Cardiac septum (tissue), 1 donor: ENCODE data around the gene ADISSP. TPM values are rescaled to one million over a fixed set of nuclear protein-coding genes. Genes with fewer than 3 reads are reported as not detected.
"Not testable (repeated sequence)": the region's sequence is repeated elsewhere in the genome, so short reads cannot be mapped to it uniquely, and the experiment has no call there.

Experiments used
- DNase-seq: peaks from one replicate; pipeline ENCODE4 v3.0.0-alpha.2; 2020; ENCODE audit warnings: low spot score
- intact Hi-C: fragments of 100-400 bp; cut with DNase I; formaldehyde crosslinking; loops from one replicate; pipeline ENCODE4 v1.14.0; 2022
- total RNA-seq: library from RNA; stranded (reverse); fragmentation: NEBNext Ultra II Directional; extraction: Animal tissue kit (Norgen Biotek cat#: 25700); gene quantifications from one replicate; pipeline ENCODE4 v1.2.1, GENCODE V29; 2021
- donor health status: DM: no; HTN: no; CAD: no.

The ADISSP gene
- total RNA-seq, 1 donor from 2014 or later, result 9.9 TPM

DNA sequence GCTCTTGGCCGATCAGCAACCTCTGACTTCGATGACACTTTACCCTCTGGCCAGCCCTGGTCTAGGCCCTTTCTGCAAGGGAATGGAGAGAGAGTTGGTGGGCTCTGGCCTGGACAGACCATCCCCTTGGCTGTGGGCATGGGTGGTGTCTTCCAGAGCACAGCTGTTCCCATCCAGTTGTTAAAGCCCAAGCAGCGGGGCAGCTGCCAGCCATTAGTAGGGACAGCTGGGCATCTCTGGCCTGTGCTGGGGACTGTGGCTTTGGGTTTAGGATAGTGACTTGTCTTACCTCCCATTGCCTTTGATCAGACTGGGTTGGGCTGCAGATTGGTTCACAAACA is 31.3 kb upstream of the ADISSP start:
- no peak for DNase-seq
- intact Hi-C loops, result no loop called here

DNA sequence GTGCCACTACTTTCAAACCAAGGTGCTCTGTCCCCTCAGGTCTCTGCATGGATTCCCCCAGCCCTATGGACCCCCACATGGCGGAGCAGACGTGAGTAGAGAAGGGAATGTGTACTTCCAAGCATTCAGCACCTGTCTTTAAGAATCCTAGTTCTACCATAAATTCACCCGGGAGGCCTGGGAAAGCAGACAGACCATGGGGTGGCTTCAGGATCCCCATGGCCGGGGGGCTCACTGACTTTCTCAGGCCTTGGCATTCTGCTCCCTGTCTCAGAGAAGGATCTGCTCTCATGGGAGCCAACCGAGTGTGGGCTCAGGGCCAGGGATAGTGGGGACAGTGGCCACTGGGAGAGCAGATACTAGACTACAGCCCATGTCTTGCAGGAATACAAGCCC is 30.8 kb upstream of the ADISSP start:
- intact Hi-C loops, result no loop called here

DNA sequence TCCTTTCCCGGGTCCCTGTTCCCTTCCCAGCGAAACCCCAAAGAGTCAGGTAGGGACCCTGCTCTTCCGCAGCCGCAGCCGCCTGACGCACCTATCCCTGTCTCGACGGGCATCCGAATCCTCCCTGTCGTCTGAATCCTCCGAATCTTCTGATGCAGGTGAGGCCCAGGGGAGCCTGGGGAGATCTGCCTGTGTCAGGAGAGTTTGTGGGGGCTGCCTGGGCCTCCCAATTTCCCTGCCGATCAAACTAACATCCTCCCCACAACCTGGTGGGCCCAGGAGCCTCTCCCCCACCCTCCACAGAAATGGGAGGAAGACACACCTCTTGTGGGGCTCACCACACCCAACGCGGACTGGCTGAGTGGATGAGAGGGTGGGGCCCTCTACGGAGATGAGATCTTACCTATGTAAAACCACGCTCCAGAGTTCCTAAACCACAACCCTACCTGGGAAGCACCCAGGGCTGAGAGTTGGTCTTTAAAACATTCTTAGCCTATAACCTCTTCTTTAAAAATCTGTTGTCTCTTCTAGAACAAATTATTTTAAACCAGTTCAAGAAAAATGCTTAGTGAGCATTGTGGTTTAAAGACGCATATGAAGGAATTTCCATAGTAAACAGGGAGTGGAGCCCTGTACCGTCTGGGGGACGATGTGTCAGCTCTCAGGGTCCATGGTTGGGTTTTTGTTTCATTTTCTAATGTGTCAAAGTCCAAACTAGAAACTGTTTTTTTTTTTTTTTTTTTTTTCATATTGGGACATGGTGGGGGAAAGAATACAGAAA is 30.2 kb upstream of the ADISSP start:
- intact Hi-C loops, result loop anchor here (2.0 kb wide), 1 partner anchor 13 kb away; no protein-coding TSS in a partner anchor
- no peak for DNase-seq

More for the DNA sequence above, 30.8 kb upstream of the ADISSP start:
- DNase-seq, result no peak

DNA sequence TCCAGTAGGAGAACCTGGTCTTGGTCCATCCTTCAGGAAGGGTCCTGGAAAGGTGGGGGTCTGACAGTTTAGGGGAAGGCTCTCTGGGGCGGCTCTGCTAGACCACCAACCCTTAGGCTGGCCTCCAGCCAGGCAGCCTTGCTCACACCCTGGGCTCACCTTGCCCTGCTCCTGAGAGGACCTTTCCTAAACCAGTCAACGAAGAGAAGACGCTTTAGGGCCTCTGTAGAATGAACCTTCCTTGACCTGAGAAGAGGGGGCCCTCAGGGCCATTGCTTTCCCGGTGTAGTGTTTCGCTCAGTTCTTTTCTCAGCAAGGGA is 29.6 kb upstream of the ADISSP start:
- intact Hi-C loops, result loop anchor here (2.0 kb wide), 1 partner anchor 14 kb away; no protein-coding TSS in a partner anchor
- no peak for DNase-seq

DNA sequence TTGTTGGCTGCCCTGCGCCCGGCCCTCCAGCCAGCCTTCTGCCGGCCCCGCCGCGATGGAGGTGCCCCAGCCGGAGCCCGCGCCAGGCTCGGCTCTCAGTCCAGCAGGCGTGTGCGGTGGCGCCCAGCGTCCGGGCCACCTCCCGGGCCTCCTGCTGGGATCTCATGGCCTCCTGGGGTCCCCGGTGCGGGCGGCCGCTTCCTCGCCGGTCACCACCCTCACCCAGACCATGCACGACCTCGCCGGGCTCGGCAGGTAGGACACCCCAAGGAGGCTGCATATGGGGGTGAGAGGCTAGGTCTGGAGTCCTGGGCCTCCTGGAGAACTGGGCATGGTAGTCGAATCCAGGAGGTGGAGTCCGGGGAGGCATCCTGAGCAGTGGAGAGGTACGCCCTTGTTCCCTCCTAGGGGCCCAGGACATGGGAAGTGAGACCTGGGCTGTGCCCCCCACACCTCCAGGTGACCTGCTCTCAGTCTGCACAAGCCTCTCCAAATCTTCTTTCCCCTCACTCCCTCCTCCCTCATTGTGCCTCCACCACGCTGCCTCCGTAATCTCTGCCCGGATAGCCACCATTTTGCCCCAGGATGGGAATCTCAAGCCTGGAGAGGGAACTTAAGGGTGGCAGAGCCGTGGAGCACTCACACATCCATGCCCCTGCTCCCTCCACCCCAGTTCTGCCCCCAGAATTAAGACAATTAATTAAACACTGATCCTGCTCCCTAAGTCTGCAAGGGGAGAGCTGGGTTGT is 29.1 kb upstream of the ADISSP start:
- DNase-seq, result no peak
- intact Hi-C loops, result loop anchor here (2.0 kb wide), 1 partner anchor 14 kb away; no protein-coding TSS in a partner anchor

DNA sequence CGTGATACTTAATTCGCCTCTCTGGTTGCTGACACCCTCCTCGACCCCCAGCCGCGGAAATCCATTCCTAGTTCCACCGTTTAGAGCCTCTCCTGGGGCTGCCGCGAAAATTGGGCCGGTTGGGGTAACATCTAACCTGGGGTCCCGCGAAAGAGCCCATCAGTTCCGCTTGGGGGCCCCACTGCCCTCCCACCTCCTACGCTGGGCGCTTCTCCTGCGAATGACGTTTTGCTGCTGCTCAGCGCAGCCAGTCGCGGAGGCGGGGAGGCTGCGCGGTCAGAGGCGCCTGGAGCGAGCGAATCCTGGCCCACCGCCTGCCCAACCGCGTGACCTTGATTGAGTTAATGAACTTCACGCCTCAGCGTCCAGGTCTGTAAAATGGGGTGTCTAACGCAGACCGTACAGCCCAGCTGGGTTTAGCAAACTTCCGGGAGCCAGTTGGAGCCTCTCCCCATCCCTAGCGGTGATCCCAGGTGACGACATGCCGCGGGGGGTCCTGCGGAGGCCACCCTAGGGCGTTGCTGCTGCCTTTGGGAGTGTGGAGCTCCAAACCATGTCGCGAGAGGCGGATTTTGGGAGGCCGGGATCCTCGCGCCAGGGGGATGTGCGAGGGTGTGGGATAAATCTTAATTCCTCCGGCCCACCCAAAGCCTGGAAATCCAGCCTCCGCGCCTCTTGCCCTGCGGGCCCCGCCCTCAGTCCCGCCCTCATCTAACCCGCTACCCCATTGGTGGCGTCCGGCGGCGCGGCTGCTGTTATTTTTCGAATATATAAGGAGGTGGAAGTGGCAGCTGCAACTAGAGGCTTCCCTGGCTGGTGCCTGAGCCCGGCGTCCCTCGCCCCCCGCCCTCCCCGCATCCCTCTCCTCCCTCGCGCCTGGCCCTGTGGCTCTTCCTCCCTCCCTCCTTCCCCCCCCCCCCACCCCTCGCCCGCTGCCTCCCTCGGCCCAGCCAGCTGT is 28.2 kb upstream of the ADISSP start, which contains the start of gene CDC25B:
Gene CDC25B (plus strand): TSS at position 800 of the 958 bp plus-strand sequence. CDS start 222 bp downstream, outside the sequence.
- peak; percentile 97 for DNase-seq
- intact Hi-C loops, result loop anchor here (2.0 kb wide), 1 partner anchor 15 kb away; no protein-coding TSS in a partner anchor

DNA sequence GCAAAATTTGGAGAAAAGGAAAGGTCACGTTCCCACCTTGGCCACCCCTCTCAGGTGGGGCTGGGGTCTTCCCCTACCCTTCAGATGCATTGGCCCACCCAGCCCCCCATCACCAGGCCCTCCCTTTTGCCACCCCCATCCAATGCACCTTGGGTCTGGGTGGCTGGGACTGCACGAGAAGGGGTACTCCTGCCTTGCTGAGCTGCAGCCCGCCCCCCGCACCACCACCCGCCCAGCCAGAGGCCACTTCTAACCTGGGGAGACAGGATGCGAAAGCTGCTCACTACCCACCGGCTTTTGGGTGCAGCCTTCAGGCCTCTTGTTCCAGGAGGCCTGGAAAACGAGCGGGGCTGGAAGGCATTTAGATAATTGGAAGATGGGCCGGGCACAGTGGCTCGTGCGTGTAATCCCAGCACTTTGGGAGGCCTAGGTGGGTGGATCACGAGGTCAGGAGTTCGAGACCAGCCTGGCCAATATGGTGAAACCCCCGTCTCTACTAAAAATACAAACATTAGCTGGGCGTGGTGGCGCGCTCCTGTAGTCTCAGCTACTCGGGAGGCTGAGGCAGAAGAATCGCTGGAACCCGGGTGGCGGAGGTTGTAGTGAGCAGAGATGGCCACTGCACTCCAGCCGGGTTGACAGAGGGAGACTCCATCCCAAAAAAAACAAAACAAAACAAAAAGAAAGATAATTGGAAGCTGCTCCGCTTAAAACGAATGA is 27.3 kb upstream of the ADISSP start:
- intact Hi-C loops, result no loop called here
- DNase-seq, result no peak

DNA sequence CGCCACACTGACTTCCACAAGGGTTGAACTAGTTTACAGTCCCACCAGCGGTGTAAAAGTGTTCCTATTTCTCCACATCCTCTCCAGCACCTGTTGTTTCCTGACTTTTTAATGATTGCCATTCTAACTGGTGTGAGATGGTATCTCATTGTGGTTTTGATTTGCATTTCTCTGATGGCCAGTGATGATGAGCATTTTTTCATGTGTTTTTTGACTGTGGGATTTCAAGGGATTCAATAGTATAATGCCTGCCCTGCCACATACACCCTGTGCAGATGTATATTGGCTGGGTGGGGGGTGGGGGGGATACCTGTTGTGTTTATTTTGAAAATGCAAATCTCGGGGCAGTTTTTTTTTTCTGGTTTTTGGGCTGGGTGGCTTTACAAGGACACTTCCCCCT is 26.6 kb upstream of the ADISSP start:
- DNase-seq, intact Hi-C loops: not testable (repeated sequence)

DNA sequence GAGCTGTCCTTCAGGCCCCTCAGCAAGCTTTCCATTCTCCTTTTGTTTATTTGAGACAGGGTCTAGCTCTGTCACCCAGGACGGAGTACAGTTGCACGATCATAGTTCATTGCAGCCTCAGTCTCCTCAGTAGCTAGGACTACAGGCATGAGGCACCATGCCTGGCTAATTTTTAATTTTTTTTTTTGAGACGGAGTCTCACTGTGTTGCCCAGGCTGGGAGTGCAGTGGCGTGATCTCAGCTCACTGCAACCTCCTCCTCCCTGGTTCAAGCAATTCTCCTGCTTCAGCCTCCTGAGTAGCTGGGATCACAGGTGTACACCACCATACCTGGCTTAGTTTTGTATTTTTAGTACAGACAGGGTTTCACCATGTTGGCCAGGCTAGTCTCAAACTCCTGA is 21.6 kb upstream of the ADISSP start:
- DNase-seq, result not testable (repeated sequence)
- intact Hi-C loops, result loop anchor here (10.0 kb wide), 2 partner anchors 226 to 286 kb away; partner anchors contain the start of gene RNF24

DNA sequence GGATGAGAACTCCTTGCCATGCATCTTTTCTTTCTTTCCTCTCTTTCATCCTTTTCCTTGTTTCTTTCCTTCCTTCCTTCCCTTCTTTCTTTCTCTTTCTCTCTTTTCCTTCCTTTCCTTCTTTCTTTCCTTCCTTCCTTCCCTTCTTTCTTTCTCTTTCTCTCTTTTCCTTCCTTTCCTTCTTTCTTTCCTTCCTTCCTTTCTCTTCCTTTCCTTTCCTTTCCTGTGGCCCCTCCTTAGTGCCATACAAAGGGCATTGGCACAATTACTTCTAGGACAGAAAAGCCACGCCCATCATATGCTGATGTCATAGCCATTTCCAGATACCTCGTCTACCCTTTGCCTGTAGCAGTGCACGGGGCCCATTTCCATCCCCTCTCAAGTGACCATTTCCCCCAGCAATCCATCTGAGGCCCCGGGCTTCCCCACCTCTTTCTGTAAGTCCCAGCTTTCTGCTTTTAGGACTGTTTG is 21.2 kb upstream of the ADISSP start:
- DNase-seq, result no peak
- intact Hi-C loops, result loop anchor here (10.0 kb wide), 2 partner anchors 226 to 286 kb away; partner anchors contain the start of gene RNF24

DNA sequence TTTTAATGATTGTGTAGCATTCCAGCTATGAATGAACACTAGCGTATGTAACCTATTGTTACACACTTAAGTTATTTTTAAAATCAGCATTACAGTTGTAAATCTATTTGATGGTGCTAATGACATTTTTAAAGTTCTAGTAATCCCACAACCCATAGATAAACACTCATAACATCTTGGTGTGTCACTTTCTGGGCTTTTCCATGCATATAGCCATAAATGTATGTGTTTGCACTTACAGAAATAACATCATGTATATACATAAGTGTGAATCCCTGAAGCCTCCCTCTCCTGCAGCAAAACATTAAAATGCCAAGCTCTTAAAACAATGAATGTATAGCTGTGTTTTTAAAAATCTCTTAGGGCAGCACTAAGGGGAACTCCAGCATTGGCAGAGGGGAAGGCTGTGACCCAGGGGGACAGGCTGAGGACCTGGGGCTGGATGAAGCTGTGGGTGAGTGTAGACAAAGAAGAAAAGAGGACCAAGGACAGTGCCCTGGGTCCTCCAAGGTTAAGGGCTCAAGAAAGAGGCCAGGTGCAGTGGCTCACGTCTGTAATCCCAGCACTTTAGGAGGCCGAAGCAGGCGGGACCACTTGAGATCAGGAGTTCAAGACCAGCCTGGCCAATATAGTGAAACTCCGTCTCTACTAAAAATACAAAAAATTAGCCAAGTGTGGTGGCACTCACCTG is 19.9 kb upstream of the ADISSP start:
- no peak for DNase-seq
- intact Hi-C loops, result loop anchor here (1.0 to 10.0 kb wide), 3 partner anchors 31 to 287 kb away; partner anchors contain the start of gene RNF24

DNA sequence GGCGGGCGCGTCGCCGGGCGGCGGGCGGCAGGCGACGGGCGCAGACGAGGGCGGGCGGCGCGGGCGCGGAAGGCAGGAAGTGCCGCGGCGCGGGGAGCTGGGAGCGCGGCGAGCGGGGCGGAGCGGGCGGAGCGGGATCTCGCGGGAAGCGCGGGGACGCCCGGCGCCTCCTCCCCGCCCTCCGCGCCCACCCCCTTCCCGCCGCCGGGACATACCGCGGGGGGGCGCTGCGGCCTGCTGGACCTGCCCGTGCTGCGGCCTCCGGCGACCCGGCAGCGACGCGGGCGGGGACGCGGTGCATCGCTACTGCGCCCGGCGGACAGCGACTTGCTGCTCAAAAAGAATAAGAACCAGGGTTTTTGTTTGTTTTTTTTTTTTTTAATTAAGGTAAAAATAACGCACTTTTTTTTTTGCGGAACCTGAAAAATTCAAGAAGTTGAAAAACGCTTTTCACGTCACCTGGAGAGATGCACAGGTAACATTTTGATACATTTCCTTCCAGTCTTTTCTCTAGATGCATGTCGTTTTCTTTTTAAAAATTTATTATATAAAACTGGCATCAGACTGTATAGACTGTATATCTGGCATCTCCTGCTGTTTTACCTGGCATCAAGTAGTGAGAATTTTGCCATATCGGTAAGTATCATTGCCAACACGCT is 19.2 kb upstream of the ADISSP start, which contains the start of gene CENPB:
Gene CENPB (minus strand): TSS at position 76 of the 659 bp plus-strand sequence. CDS start 257 bp downstream, outside the sequence.
- intact Hi-C loops, result loop anchor here (1.0 to 10.0 kb wide), 3 partner anchors 32 to 288 kb away; partner anchors contain the start of gene RNF24
- DNase-seq, result peak; percentile 94

DNA sequence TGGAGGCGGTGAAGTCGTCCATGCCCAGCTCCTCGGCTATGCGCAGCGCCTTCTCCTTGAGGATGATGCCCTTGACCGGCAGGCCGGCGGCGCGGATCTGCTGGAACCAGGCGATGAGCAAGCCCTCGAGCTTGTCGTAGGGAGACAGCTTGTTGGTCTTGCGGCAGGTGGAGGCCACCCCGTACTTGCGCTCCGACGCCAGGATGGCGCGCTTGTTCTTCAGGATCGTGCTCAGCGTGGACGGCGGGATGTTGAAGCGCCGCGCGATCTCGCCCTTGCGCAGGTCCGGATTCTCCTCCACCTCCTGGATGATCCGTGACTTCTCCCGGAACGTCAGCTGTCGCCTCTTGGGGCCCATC is 18.6 kb upstream of the ADISSP start:
- intact Hi-C loops, result loop anchor here (10.0 kb wide), 2 partner anchors 229 to 289 kb away; partner anchors contain the start of gene RNF24
- no peak for DNase-seq

DNA sequence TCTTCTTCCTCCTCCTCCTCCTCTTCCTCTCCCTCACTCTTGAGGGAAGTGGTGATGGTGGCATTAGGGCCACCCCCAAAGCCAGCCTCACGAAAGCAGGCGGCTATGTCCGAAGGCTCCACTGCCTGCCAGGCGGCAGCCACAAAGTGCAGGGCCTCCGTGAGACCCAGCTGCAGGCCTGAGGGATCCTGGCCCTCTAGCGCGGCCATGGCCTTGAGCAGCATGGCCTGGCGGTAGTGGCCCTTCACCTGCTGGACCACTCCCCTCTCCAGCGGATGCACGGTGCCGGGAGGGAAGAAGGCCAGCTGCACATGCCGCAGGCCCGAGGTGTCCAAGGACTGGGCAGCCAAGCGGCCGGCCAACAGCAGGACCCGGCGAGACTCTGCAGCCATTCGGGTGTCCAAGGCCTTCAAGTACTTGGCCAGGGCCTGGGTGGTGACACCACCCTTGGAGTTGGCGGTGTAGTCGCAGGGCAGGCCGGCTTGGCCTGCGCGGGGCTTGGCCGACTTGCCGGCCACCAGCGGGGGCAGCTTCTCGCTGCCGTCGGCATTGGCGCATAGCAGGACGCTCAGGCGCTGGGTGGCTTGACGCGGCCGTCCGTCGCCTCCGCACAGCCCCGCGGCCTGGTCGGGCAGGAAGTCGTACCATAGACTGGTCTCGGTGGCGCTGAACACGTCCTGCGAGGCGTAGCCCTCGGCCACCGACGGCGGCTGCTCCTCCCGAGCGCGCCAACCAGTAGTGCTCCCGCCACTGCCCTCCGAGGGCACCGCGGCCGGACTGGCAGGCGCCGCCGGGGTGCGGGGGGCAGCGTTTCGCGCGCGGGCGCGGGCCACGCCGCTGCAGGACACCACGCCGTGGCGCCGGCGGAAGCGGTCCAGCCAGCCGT is 17.9 kb upstream of the ADISSP start:
- no peak for DNase-seq
- intact Hi-C loops, result loop anchor here (10.0 kb wide), 2 partner anchors 229 to 289 kb away; partner anchors contain the start of gene RNF24

DNA sequence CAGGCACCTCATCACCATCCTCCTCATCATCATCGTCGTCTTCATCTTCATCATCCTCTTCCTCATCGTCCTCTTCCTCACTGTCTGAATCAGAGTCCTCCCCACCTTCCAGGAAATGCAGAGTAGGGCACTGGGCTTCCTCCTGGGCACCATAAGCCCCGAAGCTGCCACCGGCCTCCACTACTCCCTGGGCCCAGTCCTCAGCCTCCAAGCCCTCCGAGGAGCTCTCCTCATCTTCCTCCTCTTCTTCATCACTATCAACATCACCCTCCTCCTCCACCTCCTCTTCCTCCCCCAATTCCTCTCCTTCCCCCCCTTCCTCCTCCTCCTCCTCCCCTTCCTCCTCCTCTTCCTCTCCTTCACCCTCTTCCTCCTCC is 17.3 kb upstream of the ADISSP start:
- intact Hi-C loops, result loop anchor here (5.0 to 10.0 kb wide), 3 partner anchors 68 to 290 kb away; partner anchors contain the start of gene RNF24

DNA sequence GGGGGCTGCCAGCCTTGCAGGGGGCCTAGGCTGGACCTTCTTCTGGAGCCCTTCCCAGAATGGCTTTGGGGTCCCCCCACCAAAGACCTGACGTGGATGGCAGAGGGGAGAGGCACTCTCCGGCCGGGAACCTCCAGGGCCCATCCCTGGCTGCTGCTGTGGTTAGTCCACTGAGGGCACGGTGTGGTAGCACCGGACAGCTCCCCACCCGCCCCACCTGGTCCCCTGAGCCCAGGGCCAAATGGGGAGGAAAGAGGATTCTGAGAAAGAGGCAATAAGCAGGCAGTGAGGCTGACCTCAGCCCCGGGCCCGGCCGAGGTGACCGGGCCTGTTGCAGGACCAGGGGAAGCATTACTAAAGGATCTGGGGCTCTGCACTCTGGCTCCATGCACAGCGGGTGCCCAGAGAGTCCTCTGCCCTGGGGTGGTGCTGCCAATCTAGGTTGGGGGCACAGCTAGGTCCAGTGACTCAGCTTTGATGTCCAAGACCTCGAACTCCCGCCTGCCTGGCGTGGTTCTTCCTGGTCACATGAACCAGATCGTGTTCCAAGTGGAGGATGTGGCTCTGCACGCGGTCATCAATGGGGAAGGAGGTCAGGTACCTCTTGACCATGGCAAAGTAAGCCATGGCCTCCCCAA is 16.8 kb upstream of the ADISSP start:
- no peak for DNase-seq
- intact Hi-C loops, result loop anchor here (5.0 to 10.0 kb wide), 3 partner anchors 67 to 290 kb away; partner anchors contain the start of gene RNF24

More for the DNA sequence above, 17.3 kb upstream of the ADISSP start:
- no peak for DNase-seq
